ENCODE data around the gene PTGIS.
"Not testable (repeated sequence)": the region's sequence is repeated elsewhere in the genome, so short reads cannot be mapped to it uniquely, and the experiment has no call there.

The PTGIS gene

DNA sequence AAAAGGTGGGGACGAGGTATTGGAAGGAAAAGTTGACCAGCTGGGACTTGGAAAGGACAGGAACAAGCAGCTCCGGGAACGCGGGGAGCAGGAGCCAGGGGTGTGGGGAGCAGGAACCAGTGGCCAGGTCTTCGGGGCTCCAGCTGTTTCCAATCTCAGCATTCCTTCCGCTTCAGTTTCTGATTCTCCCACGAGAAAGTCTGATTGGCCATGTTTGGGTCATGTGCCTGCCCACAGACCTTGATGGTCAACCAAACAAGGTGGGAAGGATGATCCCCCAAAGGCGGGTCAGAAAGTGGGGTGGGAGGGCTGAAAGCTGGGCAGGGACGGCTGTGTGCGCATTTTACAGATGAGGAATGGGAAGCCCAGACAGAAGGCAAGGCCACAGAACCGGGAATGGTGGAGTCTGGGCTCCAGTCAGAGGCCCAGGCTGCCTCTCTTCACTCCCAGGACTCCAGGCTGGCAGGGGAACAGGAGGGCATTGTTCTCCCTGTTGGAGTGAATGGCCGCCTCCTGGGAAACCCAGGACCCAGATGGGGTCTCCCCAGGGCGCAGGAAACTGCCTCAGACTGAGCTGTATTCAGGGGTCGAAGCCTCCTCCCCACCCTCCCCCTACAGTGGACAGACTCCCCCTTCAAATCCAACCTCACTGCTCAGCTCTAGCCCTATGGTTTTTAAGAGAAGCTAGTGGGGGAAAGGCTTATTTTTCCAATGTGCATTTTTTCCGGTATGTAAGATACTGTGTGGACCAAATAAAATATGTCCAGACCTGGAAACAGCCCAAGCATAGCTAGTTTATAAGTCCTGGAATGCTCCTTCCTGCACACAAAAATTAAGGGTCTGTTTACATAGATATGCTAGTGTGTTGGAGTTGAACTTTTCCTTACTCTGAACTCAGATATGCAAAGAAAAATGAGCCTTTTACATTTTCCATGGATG is 12.2 kb upstream of the PTGIS start:
- no peak for DNase-seq (ENCODE audit: low read depth in 2 of 2)

DNA sequence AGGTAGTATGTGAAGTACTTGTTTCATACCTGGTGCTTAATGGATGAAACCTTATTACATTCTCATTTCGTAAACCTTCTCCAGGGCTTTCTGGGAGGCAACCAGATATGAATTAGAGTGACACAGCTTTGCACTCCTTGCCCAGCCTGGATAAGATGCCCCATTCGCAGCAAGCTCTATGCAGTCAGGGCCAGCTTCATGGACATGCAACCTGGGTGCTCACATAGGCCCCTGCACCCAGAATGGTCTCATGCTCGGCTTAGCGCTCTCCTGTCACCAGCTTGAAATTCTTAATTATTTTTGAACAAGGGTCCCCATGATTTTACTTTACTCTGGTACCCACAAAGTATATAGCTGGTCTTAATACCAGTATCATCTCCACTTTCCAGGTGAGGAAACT is 11.3 kb upstream of the PTGIS start:
- no peak for DNase-seq (ENCODE audit: low read depth in 2 of 2)

DNA sequence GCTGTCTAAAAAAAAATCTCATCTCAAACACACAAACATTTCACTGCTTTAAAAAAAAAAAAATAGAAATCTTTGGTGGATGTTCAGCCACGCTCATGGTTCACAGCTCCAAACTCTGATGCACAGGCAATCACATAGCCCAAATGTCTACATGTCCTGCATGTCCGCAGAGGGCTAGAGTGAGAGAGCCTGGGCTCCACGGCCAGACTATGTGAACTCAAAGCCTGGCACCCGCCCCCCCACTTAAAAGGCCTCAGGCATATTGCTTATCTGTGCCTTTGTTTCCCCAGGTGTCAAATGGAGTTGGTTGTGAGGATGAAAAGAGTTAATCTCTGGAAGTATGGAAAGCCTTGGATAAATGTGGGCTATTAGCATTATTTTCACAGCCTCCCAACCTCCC is 10.5 kb upstream of the PTGIS start:
- no peak for DNase-seq (ENCODE audit: low read depth in 2 of 2)

DNA sequence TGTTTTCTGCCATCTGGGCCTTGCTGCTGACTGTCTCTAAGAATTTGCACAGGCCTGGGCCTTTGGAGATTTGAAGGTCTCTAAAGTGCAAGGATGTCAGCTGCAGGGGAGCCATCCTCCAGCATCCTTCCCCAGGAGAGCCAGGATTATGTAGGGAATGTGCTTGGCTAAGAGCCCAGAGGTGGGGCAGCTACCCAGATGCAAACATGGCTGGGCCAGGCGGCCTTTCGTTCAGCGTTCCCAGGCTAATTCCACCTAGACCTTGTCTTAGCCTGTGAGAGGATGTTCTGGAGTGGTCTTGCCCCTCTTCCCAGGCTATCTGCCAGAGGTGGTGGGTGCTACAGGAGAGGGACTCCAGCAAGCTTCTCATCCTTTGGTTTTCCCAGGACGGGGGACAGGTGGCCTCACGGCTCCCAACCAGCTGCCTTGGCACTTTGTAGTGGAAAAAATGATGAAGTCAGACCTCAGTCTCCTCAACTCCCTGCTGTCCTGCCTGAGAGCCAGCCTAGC is 7.7 kb upstream of the PTGIS start:
- DNase-seq (ENCODE audit: low read depth in 2 of 2), result no peak

DNA sequence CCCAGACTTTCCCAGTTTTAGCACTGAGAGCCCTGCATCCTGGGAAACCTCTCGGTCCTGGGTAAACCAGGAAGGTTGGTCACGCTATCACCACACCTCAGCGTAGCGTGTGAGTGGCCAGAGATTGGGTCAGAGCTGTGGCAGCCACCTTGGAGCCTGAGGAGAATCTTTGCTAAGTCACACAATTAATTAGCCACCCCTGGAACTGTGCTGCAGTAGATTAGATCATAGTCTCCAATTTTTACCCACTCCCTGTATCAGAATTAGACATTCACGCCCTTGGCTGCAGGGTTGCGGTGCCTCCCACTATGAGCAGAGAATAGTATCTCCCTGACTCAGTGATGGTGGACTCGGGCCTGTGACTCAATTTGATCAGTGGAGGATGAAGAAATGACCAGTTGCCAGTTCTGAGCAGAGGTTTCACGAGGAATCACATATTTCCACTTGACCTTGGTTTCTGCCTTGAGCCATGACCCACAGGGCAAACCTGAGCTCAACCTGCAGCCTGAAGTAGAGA is 6.0 kb upstream of the PTGIS start:
- no peak for DNase-seq (ENCODE audit: low read depth in 2 of 2)

DNA sequence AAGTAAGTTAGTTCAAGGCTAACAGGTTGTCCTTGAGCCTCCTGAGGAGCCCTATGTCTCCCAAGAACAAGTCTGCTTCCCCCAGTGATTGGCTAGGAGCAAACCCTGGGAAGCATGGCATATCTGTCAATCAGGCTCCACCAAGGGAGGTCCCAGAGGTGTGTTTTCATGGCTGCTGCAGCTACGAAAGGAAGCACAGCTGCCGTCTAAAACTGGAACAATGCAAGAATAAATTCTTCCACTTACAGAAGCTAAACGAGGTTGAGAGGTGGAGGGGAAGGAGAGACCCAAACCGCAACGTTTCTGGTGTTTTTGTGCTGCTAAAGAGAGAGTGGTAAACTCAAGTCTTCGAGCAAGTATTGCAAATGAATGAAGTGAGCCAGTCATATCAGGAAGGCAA is 4.9 kb upstream of the PTGIS start:
- no peak for DNase-seq (ENCODE audit: low read depth in 2 of 2)

DNA sequence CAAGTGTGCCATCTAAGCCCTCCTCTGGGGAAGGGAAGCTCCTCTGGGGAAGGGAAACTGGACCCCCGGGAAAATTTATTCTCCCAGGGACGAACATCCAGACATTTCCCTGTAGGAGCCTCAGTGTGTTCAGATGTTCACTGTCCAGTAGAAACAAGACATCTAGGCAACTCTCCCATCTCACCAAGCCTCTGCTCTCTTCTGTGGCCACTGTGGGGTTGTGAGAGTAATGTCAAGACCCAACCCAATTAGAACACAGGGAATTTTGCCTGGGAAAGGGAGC is 3.6 kb upstream of the PTGIS start:
- no peak for DNase-seq (ENCODE audit: low read depth in 2 of 2)

DNA sequence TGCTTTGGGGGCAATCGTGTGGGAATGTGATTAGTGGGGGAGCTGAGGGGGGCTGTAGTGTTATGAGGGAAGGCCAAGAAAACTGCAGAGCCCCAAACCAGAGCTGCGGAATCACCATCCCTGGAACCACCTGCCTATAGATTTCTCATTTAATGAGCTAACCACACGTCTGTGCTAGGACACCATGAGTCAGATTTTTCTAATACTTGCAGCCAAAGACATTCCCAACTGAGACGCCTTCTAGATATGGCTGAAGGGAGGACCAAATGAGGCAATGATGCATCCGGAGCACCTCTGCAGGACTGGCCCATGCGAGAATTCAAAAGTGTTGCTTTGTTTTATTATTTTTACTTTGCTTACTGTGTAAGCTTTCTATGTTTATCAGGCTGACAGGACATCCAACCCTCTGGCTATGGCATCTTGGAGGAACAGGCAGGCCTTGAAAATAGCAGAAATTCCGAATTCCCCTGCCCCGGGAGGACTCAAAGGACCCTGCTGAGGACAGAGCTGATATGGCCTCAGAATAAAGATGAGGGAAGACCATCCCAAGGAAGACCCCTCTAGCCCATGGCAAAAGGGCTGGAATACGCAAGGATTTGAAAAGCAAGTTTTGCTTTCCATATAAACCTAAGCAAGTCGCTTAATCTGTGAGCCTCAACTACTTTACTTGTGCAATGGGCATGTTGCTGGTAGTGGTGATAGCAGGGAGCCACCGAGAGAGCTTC is 3.1 kb upstream of the PTGIS start:
- DNase-seq (ENCODE audit: low read depth in 2 of 2), result no peak

DNA sequence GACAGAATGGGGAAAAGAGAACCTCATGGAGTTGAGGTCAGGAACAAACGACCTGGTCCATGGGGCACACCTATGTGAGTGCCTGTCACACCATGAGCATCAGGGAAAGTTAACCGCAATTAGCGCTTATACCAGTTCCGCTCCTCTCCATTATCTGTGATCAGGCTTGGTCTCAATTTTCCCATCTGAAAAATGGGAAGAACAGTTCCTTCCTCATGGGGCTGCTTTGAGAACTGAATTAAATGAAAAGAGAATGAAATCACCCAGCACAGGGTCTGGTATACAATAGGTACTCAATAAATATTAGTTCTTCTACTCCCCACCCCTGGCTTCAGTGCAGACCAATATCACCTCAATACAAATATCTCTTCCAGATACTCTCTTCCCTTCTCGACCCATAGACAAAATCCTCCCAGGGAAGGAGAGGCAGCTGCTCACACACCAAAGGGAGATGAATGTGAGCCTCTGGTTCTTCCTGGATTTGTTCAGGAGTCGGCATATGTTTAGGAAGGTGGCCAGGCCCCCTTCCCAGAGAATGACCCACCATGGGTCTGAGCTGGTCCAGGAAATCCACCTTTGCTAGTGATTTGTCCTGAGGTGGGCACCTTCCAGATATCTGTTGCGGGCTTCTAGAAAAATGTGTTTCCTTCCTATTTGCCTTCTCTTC is 2.4 kb upstream of the PTGIS start:
- DNase-seq (ENCODE audit: low read depth in 2 of 2), result no peak

DNA sequence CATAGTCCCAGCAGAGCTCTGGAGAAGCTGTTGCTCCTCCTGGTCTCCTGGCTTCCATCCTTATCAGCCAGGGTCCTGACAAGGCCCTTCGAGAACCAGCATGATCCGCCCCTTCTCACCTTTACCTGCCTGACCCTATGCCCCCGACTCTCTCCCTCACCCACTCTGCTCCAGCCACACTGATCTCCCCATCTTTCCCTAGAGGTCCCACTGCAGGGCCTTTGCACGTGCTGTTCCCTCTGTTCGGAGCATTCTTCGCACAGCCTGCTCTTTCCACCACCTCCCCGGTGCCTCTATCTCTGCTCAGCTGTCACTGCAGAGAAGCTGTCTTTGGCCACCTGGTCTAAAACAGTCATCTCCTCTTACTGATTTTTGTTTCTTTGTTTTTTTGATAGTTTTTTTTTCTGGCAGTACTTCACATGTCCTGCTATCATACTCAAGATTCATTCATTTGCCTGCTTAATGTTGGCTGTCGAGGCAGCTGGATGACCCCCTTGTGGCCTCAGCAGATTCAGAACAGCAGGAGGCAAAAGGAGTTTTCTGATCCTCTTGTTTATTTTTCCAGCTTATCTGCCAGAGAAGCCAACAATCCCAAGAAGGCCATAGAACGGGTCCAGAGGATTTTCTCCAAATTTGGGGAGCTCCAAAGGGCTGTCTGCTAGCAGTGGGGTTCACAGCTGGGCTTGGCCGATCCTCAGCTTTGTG is 1.6 kb upstream of the PTGIS start:
- no peak for DNase-seq (ENCODE audit: low read depth in 2 of 2)

DNA sequence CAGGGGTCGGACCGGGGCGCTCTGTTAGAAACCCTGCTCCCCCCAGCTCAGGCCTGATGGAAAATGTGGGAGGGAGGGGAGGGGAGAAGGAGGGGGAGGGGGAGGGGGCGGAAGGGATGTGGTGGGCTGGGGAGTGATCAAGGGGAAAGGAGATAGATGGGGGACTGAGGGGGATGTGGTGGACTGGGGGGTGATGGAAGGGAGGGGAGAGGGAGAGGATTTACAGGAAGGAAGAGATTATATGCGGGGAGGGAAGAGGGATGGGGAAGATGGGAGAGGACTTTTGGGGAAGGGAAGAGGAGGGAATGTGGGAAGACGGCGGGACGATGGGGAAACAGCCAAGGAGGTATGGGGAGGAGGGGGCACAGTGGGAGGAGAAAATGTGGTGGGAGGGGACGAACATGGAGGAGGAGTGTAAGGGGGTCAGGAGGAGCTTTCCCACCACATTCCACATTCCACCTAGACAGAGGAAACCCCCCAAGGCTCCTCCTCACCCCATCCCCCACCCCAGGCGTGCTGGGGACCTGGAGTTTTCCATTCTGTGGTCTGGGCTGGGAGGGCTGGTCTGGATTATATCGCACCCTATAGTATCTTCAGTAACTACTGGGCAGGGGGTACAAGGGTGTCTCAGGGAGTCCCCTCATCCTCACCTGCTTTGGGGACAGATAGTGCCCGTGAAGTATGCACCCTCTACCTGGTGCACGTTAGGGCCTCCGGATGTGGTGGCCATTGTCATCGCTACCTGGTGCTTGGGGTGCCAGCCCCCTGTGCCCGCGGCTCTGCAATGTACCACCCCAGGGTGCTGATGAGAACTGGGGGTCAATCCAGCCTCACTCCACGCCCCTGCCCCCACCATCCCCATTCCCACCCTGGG is 578 bp upstream of the PTGIS start:
- DNase-seq (ENCODE audit: low read depth in 2 of 2), result no peak

DNA sequence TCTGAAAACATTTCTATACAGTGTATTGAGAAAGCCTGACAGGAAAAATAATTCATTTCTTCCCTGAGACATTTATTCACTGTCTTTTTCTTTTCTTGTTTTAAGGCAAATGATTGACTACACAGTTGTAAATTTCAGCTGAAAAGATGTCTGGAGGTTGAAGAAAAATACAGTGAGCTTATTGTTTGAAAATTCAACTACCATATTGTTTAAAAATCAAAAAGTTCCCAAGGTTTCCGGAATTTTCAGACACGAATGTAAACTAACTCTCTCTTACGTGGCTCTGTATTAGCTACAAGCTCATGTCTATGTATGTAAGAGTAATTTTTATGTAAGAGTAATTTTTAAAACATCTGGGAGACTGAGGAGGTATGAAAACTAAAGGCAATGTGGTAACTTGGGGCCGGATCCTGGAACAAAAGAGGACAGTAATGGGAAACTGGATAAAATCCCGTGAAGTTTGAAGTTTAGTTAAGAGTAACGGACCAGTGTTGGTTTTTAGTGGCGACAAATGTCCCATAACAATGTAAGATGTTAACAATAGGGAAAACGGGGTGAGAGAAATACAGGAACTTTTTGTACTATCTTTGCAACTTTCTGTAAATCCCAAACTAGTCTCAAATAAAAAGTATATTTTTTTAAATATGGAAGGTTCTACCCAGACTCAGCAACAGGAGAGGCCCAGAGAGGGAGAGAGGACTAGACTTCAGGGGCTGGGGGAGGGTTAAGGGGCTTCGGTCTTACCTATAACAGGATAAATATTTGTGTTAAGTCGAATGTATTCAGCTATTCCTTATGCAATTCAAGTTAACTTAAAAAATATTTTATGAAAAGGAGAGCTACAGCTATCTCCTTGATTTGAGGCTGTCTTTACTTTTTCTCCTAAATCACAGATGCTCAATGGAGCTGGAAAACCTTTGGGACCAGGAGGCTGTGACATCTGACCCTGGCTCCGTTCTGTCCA is 1.3 kb downstream of the PTGIS start:
- no peak for DNase-seq (ENCODE audit: low read depth in 2 of 2)

DNA sequence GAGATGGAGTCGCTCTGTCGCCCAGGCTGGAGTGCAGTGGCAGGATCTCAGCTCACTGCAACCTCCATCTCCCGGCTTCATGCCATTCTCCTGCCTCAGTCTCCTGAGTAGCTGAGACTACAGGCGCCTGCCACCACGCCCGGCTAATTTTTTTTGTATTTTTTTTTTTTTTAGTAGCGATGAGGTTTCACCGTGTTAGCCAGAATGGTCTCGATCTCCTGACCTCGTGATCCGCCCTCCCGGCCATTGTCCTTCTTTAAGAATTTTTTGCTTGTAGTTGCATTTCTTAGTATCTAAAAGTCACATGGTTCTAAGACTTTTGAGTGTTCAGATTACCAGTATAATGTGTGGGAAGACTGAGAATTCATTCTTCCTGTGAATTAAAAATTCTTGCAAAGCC is 2.9 kb downstream of the PTGIS start:
- not testable (repeated sequence) for DNase-seq (ENCODE audit: low read depth in 2 of 2)

DNA sequence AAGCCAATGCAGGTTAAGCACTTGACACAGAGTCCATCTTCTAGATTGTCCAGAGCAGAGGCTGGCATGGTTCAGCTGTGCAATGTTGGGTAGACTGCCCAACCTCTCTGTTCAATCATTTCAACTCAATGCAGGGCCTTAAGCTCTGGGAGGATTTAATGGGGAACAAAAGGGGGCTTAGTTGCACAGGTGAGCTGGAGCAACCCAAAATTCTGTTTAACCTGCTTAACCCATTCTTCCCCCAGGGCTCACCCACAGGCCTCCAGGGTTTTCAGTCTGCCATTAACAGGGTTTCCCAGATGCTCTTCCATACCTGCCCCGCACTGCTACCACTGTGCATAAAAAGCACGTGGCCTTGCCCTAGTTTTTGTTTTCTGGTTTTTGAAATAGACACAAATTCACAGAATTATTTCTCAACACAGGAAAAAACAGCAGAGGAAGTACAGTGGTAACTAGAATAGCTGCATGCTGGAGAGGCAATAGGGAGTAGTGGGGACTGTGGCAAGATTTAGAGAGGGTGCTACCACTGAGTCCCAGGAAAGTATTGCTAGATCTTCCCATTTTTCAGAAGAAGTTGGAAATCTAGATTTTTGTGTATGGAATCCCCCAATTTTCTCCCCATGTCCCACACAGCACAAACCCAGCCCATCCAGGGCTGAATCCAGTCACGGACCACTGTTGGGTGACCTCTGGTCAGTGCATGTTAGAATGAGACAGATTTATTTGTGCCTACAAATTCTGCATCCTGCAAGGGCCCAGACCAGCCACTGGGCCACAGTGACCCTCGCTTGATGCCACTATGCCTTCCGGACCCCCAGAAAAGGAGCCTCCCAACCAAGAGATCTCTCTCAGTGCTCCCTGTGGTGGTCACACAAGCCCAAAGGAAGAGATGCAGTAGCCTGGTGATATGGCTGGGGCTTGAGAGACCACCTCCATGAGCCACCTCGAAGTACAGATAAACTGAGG is 4.6 kb downstream of the PTGIS start:
- no peak for DNase-seq (ENCODE audit: low read depth in 2 of 2)

DNA sequence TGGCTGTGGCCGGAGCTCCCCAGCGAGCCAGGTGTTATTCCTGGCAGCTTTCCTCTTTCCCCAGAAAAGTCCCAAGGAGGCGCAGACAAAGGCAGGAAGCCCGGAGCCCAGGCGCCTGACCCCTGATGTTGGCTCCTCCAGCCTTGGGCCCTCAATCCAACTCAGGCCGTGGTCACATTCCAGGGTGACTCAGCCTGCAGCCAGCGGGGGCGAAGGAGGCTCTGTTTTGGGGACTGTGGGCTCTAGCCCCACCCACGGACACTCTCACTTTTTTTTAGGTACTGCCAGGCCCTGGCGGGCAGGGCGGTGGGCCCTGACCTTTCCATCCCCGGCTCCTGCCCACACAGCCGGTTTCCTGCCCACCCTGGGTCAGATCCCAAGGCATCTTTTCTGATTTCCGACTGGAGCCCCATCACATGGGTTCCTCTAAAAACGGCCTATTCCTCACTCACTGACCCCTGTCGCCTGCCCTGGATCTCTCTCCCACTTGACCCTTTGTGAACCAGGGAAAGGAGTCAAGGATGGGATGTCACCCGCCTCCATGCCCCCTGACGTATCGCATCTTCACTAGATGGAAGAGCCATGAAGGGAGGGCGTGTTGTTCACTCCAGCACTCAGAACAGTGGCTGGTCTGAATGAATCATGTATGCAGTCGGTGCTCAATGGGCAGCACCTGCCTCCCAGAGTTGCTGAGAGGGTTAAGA is 5.5 kb downstream of the PTGIS start:
- no peak for DNase-seq (ENCODE audit: low read depth in 2 of 2)

DNA sequence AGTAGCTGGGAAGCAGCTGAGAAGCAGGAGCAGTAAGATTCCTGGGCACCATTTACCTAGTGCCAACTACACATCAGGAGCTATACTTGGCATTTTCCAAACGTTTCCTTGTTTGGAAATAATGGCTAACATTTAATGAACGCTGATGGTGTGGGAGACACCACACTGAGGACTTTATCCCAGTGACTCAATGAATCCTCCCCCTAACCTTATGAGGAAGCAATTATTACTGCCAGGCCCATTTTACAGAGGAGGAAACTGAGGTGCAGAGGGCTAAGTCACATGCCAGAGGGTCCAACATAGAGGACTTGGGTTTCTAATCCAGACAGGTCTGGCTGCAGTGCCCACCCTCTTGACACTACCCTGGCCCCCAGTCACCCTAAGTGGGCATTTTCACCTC is 6.1 kb downstream of the PTGIS start:
- no peak for DNase-seq (ENCODE audit: low read depth in 2 of 2)

DNA sequence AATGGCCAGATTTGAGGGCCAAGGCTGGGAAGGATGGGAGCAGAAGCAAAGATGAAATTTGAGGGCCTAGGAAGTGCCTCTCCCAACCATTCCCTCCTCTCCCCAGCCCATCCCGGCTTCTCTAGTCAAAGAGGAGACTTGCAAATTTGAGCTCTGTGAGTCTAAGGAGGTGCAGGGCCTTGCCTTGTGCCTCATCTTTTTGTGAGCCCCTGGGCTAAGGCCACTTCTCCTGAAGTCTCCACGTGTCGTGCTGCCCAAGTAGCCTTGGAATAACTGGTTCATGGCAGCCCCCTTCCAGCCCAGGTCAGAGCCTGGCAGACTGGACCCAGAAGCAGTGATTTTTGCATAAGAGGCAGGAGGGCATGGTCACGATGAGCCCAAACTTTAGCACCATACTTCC is 6.7 kb downstream of the PTGIS start:
- DNase-seq (ENCODE audit: low read depth in 2 of 2), result no peak

DNA sequence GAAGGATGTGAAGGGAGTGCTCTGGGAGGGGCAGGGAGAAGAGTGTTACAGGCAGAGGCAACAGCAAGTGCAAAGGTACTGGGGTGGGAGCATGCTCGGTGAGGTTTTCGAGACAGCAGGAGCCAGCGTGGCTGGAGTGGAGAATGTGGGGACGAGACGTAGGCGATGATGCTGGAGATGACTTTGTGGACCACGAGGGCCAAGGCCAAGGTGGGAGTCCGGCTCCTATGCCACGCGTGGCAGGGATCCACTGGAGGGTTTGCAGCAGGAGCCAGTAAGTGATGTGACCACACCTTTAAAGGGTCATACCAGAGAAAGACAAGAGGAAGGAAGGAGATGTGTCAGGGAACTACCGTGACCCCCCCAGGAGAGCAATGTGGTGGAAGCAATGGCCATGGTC is 7.3 kb downstream of the PTGIS start:
- DNase-seq (ENCODE audit: low read depth in 2 of 2), result no peak
